ENCODE results near the gene CABP7.

CABP7 gene

GRCh38 chr22:29719899-29720645 lies at the start of gene CABP7:
Gene CABP7 (plus strand): TSS chr22:29720003. CDS start chr22:29720425, 422 bp downstream.
- no peak for DNase-seq

GRCh38 chr22:29670626-29671025 lies 49.2 kb upstream of the CABP7 start:
- no peak for DNase-seq

GRCh38 chr22:29673361-29674066 lies 46.3 kb upstream of the CABP7 start:
- no peak for DNase-seq

DNA sequence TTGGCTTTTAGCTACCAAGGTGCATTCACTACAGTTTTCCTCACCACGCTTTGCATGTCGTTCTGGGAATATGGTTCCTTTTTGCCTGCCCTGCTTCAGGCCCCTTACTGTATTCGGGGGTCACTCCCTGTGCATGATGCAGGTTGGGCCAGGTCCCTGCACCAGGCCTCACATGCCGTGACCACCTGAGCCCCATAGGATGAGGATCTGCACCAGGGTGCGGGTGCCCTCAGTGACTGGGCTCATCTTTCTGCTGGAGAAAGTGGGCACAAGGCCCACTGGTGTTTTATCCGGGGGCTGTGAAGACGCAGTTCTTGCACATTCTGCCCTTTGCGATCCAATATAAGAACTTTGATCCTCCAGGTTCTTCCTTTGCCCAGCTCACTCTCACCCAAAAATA lies 45.7 kb upstream of the CABP7 start:
- DNase-seq, result no peak

DNA sequence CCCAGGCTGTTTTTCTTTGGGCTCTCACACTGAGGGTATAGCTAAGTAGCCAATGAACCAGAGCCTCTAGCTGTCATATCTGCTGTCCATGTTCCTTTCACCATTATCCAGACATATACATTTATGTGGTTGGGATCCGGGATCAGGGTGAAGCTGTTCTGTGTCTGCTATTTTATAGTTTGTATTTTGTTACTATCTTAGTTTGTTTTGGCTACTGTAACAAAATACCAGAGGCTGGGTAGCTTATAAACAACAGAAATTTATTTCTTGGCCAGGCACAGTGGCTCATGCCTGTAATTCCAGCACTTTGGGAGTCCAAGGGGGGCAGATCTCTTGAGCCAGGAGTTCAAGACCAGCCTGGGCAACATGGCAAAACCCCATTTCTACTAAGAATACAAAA lies 40.5 kb upstream of the CABP7 start:
- DNase-seq, result no peak

GRCh38 chr22:29683536-29683935 lies 36.3 kb upstream of the CABP7 start:
- DNase-seq, result no peak

DNA sequence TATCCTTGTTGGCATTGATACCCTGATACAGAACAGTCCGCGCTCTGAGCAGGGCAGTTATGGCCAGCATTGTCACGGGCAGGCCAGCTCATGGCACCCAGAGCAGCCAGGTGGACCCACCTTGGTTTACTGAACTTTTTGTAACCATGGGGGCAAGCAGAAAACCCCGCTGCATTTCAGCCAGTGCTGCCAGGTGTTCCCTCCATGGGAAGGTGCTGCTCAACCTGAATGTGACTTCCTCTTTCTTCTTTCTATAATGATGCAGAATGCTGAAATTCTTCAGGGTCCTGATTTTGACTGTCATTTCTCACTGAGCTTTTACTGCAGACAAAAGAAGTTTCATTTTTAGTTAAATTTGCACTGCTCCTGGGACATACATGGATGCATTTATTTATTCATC lies 35.6 kb upstream of the CABP7 start:
- no peak for DNase-seq

DNA sequence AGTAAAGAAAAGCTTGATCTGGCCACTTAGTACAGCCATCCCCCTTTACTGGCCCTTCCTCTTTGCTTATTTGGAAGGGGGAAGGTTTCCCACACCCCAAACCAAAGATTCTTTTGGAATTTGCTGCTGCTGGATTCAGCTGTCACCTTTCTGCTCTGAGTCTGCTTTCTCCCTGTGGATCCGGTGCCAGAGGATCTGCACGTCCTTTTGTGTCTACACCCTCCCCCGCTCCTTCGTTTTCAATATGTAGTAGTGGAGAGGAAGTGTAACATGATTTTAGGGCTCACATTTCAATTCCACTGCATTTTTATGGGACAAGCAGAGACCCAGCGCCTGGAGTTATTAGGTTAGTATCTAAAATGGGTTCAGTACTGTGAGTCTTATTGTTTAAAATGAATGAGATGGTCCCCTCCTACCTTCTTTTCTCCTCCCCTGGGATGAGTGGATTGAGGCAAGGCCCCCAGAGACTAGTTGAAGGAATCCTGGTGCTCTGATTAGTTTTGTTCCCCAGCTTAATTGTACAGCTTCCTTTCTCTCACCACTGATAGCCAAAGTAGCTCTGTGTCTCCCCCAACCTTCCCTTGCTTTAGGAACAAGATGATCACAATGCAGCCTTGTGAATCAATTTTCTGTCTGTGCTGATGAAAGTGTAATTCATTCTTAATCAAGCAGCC lies 30.5 kb upstream of the CABP7 start:
- no peak for DNase-seq

- peak; percentile 51 for DNase-seq
Measured at GRCh38 chr22:29689880-29690213, 30.0 kb upstream of the CABP7 start.

DNA sequence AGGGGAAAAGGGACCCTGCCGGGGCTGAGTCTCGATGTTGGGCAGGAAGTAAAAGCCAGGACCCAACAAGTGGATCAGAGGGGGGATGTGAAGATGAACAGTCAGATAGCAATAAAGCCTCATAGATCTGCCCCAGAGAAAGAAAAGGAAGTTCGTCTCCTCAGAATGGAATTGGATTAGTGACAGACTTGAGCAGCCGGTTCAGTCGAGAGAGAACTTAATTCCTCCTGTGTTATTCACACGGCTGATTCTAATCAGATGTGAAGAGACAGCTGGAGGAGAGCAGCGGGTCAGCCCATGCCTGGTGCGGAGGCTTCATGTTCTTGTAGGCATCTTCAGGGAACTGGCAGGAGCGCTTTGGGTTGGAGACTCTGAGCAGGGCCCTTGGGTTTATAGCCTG lies 29.3 kb upstream of the CABP7 start:
- DNase-seq, result no peak

- DNase-seq, result peak; percentile 17
Measured at GRCh38 chr22:29691636-29692326, 28.0 kb upstream of the CABP7 start.

- no peak for DNase-seq
Measured at GRCh38 chr22:29692327-29692640, 27.5 kb upstream of the CABP7 start.

DNA sequence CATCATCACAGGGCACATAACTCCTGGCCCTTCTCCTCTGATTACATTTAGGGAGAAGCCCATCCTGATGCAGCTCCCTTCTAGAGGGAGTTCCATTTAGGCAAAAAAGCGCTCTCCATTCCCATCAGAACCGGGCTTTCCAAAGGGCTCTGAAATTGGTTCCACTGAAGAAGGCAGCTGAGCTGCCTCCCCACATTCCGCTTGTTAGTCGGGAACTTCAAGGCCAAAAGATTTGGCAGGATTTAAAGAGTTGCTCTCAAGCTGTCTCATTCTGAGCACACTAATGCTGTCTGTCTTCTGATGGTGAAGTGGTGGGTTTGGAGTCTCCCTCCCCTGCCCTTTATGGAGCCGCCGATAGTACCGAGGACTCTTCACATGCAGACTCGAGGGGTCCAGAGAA lies 26.6 kb upstream of the CABP7 start:
- no peak for DNase-seq

DNA sequence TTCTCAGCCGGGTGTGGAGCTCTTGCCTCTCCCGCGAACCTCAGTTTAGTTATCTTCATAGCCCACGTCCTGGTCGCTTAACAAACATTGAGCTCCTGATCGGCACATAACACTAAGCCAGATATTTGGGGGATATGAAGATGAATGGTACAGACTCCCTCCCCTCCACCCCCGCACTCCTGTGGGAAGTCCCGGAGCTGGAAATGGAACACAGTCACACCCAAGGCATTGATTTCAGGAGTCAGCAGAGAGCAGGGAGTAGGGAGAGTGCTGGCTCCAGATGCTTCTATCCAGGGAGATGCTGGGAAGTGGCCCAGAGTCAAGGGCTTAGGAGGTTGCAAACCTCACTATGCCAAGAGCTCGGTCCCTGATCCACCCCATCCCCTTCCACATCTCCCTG lies 26.1 kb upstream of the CABP7 start:
- no peak for DNase-seq

GRCh38 chr22:29695129-29695926 lies 24.5 kb upstream of the CABP7 start:
- DNase-seq, result no peak

DNA sequence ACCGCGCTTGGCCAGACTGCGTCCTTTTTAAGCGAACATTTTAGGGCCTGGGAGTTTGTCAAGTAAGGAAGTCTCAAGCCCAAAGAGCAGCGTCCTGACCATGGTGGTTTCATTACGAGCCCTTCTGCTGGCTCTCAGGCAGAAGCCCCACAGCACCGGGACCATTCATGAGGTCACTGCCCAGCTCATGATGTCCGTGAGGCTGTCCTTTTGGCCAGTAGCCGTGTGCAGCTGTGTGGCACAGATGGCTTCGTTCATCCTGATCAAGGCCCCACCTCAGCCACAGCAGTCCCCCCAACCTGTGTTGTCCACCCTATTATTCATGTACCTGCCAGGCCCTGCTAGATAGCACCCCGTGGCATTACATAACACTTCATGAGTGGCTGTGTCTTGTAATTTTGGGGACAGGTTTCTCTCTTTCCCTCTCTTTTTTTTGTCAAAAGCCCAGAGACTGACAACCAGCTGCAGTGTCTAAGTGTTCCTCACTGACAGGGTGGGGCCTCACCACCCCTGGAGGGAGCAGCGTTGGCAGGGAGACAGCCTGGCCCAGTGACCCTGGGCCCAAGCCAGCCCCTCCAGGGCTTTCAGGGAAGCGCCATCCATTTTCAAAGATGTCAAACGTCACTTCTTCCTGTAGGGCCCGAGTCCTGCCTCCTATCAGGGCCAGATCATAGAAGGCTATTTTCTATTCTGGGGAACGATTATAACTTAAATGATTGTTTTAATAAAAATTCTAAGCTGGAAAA lies 21.8 kb upstream of the CABP7 start:
- DNase-seq, result no peak

DNA sequence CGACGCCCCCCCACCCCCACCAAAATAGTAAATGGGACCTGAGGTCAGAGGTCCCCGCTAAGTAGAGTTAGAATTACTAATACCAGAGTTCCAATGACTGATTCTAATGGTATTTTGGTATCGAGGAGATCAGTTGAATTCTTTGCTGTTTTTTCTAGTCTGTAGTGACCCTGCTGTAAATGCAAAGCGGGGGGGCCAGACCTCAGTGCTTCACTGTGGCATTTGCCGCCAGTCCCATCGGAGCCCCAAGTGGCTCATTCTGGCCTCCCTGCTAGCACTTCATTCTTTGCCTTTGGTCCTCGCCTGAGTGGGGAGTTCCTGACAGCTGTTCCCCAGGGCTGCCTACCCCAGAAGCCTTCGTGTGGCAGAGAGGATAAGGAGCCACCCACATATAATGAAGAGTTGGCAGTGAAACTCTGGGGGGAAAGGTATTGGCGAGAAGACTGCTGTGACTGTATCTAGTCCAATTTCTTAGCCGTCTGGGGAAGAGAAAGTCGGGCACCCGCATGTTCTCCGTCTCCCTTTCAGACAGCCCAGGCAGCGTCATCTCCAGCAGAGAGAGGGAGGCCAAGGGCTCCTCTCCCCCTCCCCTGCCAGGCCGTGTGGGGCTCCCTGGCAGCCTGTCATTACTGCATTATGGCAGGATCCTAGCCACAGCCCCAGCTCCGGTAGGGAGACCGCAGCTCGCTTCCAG lies 19.4 kb upstream of the CABP7 start:
- DNase-seq, result no peak

- DNase-seq, result peak; percentile 49
Measured at GRCh38 chr22:29700900-29701154, 19.0 kb upstream of the CABP7 start.

DNA sequence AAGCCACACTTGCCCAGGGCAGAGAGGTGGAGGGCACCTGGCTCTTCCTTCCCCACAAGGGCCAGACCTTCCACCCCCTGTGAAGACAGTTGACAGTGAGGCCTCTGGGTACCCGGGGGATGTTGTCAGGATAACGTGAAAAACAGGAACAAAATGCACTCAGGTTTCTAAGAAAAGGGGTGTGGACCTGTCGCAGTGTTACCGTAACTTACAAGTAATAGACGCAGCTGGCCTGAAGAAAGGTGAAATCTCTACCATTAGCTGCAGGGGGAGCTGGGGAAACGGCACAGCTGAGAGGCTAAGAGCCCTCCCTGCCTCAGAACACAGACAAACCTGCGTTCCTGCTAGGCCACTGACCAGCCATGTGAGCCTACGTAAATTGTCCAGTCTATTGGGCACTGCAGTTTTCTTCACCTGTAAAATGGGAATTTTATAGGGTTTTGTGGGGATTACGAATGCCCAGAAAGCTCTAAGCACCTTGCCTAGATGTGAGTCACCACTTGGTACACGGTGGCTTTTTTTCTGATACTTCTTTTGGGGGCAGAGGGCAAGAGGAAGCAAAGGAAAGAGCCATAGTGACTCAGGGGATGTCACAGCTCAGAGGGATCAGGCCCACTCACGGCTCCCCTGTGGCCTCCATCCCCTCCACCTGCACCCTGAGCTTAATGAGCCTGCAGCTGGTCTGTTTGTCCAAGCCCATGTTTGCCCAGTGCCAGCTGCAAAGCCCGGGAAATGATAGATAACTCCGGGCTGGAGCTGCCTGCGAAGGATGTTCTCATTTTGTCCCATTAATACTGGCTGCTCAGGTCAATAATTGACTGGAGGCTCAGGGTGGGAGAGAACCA lies 18.4 kb upstream of the CABP7 start:
- DNase-seq, result peak; percentile 63

DNA sequence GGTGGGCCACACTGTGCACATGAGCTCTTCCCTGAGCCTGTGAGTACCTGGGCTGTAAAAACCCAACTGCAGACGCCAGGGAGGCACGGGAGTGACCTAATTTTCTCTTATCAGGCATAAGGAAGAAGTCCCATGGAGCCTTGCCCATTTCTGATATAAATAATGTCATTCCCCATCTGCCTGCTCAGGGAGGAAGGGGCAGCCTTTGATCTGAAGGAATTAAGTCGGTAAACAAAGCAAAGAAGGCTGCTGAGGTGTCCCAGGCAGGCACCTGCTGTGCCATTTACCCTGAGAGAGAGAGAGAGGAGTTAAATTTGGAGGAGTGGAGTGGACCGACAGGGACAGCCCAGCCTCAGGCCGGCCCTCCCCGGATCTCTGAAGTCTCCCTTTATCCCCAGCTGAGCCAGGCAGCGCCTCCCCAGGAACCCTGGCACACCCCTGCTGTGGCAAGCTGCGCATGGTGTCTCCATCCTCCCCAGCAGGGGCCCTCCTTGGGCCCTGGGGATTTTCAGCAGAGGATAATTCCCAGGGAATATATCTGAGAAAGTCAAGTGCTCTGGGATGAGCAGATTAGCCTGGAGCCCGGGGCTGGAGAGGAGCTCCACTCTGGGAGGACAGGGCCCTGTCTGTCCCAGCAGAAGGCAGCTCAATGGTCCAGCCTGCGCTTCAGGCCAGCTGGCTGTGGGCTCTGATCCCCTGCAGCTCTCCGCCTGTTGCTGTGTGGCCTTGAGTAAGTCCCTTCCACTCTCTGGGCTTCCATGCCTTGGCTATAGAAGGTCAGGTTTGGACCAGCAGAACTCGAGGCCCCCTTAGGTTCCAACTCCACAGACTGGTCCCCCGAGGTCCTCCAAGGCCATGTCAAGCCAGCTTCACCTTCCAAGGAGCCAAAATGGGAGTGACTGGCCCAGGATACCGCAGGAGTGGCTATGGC lies 17.5 kb upstream of the CABP7 start:
- no peak for DNase-seq

Measured in NCI-H510A treated with DMSO at 0.1 percent for 48 hours (cell line).